ENCODE results near the gene NSD2.
"Not testable (repeated sequence)": the region's sequence is repeated elsewhere in the genome, so short reads cannot be mapped to it uniquely, and the experiment has no call there.

The NSD2 gene

GRCh38 chr4:2006956-2007653, 135.9 kb downstream of the NSD2 start:
- no peak for DNase-seq (ENCODE audit: low read depth)

DNA sequence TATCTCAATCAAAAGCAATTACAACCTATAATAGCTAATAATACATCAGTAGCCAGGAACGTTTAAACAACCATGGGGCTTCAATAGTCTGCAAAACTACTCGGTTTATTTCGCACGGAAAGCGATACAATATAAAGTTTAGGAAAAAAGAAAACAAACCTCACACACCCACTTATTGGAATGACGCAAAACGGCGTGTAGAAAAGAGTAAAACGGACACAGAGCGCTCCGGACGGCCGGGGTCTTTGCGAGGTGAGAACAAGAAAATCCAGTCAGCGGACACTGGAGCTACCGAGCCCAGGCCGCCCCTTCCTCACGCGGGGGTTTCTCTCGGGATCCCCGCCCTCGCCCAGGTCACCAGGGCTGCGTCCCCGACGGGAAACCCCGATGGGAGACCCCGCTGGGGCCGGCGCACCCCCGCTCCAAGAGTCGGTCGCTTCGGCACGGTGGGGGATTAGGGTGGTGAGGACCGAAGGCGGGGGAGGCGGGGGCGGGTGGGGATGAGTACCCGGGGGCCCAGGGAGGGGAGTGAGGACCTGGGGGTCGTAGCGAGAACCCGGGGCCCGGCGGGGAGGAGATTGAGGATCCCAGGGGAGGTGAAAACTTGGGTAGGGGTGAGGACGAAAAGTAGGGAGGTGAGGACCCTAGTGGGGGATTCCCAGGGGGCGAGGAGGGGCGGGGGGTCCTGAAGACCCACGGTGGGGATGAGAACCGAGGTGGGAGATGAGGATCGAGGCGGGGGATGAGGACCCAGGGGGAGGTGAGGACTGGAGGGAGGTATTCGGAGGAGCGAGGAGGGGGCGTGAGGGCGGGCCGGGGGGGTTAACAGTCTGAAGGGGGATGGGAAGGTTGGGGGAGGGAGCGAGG, 136.8 kb downstream of the NSD2 start:
- no peak for DNase-seq (ENCODE audit: low read depth)

- no peak for DNase-seq (ENCODE audit: low read depth)
These were observed 137.4 kb downstream of the NSD2 start for GRCh38 chr4:2008671-2008920.

DNA sequence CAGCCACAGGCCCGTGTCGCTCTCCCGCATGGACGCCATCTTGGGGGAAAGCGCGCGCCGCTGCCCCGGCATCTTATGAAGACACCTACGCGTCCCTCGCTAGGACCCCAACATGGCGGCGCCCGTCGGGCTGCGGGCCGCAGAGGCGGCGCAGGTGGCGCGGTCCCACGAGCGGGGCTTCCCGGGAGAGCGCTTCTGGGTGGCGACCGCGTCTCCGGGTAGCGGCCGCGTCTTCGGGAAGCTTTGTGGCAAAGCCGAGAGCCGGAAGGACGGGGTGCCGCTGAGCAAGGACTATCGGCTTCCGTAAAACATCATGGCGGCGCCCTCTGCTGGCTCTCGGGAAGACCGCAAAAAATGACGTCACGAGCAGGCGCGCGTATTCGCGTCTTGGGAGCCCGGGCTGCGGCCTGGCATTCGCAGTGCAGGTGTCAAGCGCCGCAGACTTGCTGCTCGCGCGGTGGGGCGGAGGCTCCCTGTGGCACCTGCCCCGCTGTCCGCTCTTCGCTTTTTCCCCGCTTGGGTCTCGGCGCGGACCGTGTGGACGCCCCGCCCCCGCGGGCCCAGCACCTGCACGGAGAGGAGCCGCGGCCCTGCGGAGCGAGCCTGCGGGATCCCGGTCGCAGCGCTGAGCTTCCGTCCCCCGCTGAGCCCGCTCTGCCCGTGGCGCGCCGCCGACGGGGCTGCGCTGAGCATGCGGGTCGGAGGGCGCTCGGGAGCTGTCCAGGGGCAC, 137.9 kb downstream of the NSD2 start, which contains the start of gene NELFA:
Gene NELFA (minus strand): TSS at position 54 of the 730 bp plus-strand sequence. CDS start 15 bp downstream, at position 39.
- peak; percentile 44 for DNase-seq (ENCODE audit: low read depth)

- DNase-seq (ENCODE audit: low read depth): no peak
These were observed 138.5 kb downstream of the NSD2 start for GRCh38 chr4:2009651-2010233.

DNA sequence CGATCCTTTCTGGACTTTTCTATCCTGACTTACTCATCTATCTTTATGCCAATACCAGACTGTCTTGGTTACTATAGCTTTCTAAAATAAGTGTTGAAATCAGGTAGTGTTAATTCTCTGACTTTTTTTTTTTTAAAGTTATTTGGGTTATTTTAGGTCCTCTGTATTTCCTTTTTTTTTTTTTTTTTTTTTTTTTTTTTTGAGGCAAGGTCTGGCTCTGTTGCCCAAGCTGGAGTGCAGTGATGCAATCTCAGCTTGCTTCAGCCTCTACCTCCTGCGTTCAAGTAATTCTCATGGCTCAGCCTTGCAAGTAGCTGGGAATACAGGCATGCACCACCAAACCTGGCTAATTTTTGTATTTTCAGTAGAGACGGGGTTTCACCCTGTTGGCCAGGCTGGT, 140.4 kb downstream of the NSD2 start:
- no peak for DNase-seq (ENCODE audit: low read depth)

DNA sequence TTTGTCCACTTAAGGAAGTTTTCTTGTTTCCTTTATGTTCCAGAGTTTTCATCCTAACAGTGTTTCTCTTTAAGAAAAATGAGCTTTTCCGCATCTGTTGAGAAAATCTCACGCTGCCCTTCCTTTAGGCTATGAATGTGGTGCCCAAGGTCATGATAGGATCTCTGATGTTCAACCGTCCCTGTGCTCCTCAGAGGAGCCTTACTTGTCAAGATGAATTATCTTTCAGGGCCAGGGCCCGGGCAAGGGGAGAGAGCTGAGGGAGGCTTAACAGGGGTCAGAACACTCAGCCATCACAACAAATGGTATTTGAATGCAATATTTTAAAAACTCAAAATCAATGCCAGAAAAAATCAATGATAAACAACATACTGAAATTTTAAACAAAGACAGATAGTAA, 143.8 kb downstream of the NSD2 start:
- no peak for DNase-seq (ENCODE audit: low read depth)

DNA sequence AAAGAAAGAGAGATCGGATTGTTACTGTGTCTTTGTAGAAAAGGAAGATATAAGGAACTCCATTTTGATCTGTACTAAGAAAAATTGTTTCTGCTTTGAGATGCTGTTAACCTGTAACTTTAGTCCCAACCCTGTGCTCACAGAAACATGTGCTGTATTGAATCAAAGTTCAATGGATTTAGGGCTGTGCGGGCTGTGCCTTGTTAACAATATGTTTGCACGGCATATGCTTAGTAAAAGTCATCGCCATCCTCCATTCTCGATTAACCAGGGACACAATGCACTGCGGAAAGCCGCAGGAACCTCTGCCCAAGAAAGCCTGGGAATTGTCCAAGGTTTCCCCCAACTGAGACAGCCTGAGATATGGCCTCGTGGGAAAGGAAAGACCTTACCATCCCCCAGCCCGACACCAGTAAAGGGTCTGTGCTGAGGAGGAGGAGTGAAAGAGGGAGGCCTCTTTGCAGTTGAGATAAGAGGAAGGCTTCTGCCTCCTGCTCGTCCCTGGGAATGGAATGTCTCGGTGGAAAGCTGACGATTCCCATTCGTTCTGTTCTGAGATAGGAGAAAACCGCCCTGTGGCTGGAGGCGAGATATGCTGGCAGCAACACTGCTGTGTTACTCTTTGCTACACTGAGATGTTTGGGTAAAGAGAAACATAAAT, 150.3 kb downstream of the NSD2 start:
- DNase-seq (ENCODE audit: low read depth): not testable (repeated sequence)

DNA sequence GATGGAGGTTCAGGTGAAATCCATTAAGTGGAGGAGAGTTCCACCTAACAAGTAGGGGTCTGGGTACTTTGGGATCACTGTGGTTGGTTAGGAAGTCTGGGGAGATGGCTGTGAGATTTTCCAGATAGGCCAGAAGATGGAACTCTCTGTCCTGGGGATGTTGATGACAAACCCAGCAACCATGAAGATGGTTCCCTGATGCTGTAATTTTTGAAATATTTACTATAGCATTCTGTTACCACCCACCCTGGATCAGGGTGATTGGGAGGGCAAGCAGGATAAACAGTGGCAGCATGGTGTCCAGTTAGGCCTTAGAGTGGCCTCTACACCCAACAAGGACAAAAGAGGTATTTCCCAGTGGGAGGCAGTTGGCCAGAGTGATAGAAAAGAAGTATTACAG, 153.5 kb downstream of the NSD2 start:
- no peak for DNase-seq (ENCODE audit: low read depth)

- no peak for DNase-seq (ENCODE audit: low read depth)
These were observed 154.6 kb downstream of the NSD2 start for GRCh38 chr4:2025817-2026216.

GRCh38 chr4:2027120-2027519, 155.9 kb downstream of the NSD2 start:
- not testable (repeated sequence) for DNase-seq (ENCODE audit: low read depth)

DNA sequence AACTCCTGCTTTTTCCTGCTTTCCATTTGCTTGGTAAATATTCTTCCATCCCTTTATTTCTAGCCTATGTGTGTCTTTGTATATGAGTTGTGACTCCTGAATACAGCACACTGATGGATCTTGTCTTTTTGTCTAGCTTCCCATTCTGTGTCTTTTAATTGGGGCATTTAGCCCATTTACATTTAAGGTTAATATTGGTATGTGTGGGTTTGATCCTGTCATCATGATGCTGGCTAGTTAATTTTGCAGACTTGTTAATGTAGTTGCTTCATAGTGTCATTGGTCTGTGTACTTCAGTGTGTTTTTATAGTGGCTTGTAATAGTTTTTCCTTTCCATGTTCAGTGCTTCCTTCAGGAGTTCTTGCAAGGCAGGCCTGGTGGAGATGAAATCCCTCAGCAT, 160.0 kb downstream of the NSD2 start:
- not testable (repeated sequence) for DNase-seq (ENCODE audit: low read depth)
